Panc1 (cell line): ENCODE data around the gene POLA1. TPM values are rescaled to one million over a fixed set of nuclear protein-coding genes. Genes with fewer than 3 reads are reported as not detected.

Experiments used
- ATAC-seq: fragments of 200-7000 bp; cut with Tn5 transposase; 2 replicates; pipeline ENCODE4 v1.9.1; 2020; ENCODE audit warnings: mild to moderate bottlenecking, moderate library complexity
- BruUV-seq: library from RNA; stranded (reverse); fragments of 400-500 nt; replicated peaks from 2 replicates; lab custom pipeline; 2021; lab: Mats Ljungman, UMichigan
- CTCF ChIA-PET: fragments of 300-600 bp; sonication (Branson Sonifier 250); formaldehyde crosslinking; loops from one replicate; lab custom pipeline; 2022; ENCODE audit warnings: antibody characterized with exemption; lab: Charles Lee
- POLR2A ChIA-PET: fragments of 300-600 bp; sonication (Branson Sonifier 250); formaldehyde crosslinking; loops from one replicate; lab custom pipeline; 2022; ENCODE audit warnings: antibody characterized with exemption; lab: Charles Lee
- DNase-seq: peaks from one replicate; pipeline ENCODE4 v3.0.0-alpha.2; 2010; ENCODE audit warnings: low read depth, low spot score
- H3K27ac ChIP-seq: 2 replicates; pipeline ENCODE4 v1.5.1; 2011; ENCODE audit warnings: mild to moderate bottlenecking, low read length, inconsistent platforms
- H3K27me3 ChIP-seq: fragments of 200-500 bp; sonication (Bioruptor generic); 2 replicates; pipeline ENCODE4 v1.6.0; 2014; ENCODE audit warnings: low read length, inconsistent platforms; ENCODE audit not compliant: control insufficient read depth, insufficient read depth
- H3K36me3 ChIP-seq: fragments of 200-500 bp; sonication (Bioruptor generic); 2 replicates; pipeline ENCODE4 v1.5.1; 2014; ENCODE audit warnings: inconsistent platforms, mild to moderate bottlenecking, low read length, moderate library complexity; ENCODE audit not compliant: control insufficient read depth, insufficient read depth
- H3K4me1 ChIP-seq: 2 replicates; pipeline ENCODE4 v1.5.1; 2011; ENCODE audit warnings: inconsistent platforms, mild to moderate bottlenecking, low read length, moderate library complexity; ENCODE audit not compliant: control insufficient read depth, insufficient read depth
- H3K4me3 ChIP-seq, 2 experiments: 2 replicates each; pipeline ENCODE4 v1.5.1; 2011 to 2012; ENCODE audit warnings: low read depth in 2 of 2, low read length in 2 of 2, mild to moderate bottlenecking in 2 of 2, inconsistent platforms in 1 of 2, moderate library complexity in 1 of 2
- H3K9me3 ChIP-seq: fragments of 200-500 bp; sonication (Bioruptor generic); 2 replicates; pipeline ENCODE4 v1.5.1; 2014; ENCODE audit warnings: low read depth, mild to moderate bottlenecking, inconsistent platforms, low read length, moderate library complexity; ENCODE audit not compliant: control insufficient read depth, insufficient read depth
- CTCF ChIP-seq: fragments of 450-650 bp; IDR thresholded peaks from 2 replicates; pipeline ENCODE4 v1.5.1; 2017; ENCODE audit warnings: mild to moderate bottlenecking
- POLR2AphosphoS5 ChIP-seq: IDR thresholded peaks from 2 replicates; pipeline ENCODE4 v1.6.1; 2012; ENCODE audit warnings: mild to moderate bottlenecking, low read depth, low read length, moderate library complexity
- REST ChIP-seq, 2 experiments: IDR thresholded peaks; 2 replicates each; pipeline ENCODE4 v1.6.1; 2011 to 2012; ENCODE audit warnings: low read depth in 2 of 2, control low read depth in 1 of 2, low read length in 1 of 2, mild to moderate bottlenecking in 1 of 2, moderate library complexity in 1 of 2; ENCODE audit not compliant: insufficient read depth in 1 of 2
- SIN3A ChIP-seq: IDR thresholded peaks from 2 replicates; pipeline ENCODE4 v1.6.1; 2012; ENCODE audit warnings: low read depth, mild to moderate bottlenecking, low read length, moderate library complexity, borderline replicate concordance; ENCODE audit not compliant: insufficient read depth
- TCF7L2 ChIP-seq: IDR thresholded peaks from 2 replicates; pipeline ENCODE4 v1.6.1; 2011; ENCODE audit warnings: mild to moderate bottlenecking, low read depth, low read length, inconsistent platforms
- in situ Hi-C: cut with HindIII; loops from 2 replicates; pipeline ENCODE4 v1.10.0; 2016; ENCODE audit warnings: low sequenced_read_pairs, low pct_unique_long_range_greater_than_20kb
- intact Hi-C: fragments of 100-400 bp; cut with micrococcal nuclease; formaldehyde crosslinking; loops from one replicate; pipeline ENCODE4 v1.10.0; 2022; ENCODE audit not compliant: unreplicated experiment
- total RNA-seq: library from RNA; stranded (reverse); gene quantifications from one replicate; pipeline ENCODE4 v1.2.1, GENCODE V29; 2021; ENCODE audit not compliant: unreplicated experiment

Gene POLA1
- total RNA-seq, 1 experiment from 2014 or later: 10.5 TPM

GRCh38 chrX:24668111-24668510 lies 25.6 kb upstream of the POLA1 start:
- POLR2A ChIA-PET: no interaction called here
- CTCF ChIA-PET: no interaction called here
- no peak overlapping the region for H3K27ac ChIP-seq
- no peaks in the 10 kb centered on the region for H3K4me1 ChIP-seq
- in situ Hi-C loops (no loop called here), intact Hi-C loops (no loop called here)
- H3K36me3 ChIP-seq: no peaks in the 10 kb centered on the region
- no peak for ATAC-seq
- no peaks in the 10 kb centered on the region for H3K27me3 ChIP-seq
- BruUV-seq: no TSS peak
- H3K9me3 ChIP-seq: no peaks in the 10 kb centered on the region
- DNase-seq: no peak
- no peak overlapping the region for H3K4me3 ChIP-seq
- TF ChIP-seq TCF7L2 (no peak), REST (IDR thresholded peaks at IDR 0.05; ENCODE audit: insufficient read depth in 1 of 2, low read depth in 2 of 2, low read length in 1 of 2) (no peak), POLR2AphosphoS5 (no peak), CTCF (no peak), SIN3A (no peak)

GRCh38 chrX:24672701-24673190 lies 21.0 kb upstream of the POLA1 start:
- TF ChIP-seq TCF7L2: no peak
- in situ Hi-C loops: no loop called here
- ChIA-PET POLR2A (no interaction called here), CTCF (no interaction called here)
- no peaks in the 10 kb centered on the region for H3K9me3 ChIP-seq
- no peaks in the 10 kb centered on the region for H3K27me3 ChIP-seq
- H3K27ac ChIP-seq: no peak overlapping the region
- ATAC-seq (no peak), DNase-seq (no peak)
- BruUV-seq: no TSS peak
- no peaks in the 10 kb centered on the region for H3K36me3 ChIP-seq
- intact Hi-C loops: no loop called here
- no peak overlapping the region for H3K4me3 ChIP-seq
- H3K4me1 ChIP-seq: no peaks in the 10 kb centered on the region

DNA sequence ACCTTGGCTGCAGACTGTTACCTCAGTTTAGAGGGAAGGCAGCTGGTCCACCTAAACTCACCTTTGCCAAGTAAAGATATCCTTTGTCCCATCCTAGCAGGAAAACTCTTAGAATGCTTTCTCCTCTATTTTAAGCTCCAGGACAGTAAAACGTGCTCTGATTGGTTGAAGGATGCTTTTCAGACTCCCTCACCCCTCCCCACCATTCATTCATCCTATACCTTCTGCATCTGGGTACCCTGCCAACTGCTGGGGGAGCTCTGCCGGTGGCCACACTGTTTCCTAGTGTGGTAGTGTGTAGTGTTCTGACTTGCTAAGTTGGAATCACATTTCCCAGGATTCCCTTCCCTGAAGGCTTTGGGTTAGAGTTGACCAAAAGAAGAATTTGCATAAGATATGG lies 20.3 kb upstream of the POLA1 start:
- in situ Hi-C loops (no loop called here), intact Hi-C loops (no loop called here)
- no peak for DNase-seq
- Histone ChIP-seq H3K4me3 (no peak overlapping the region), H3K4me1 (no peaks in the 10 kb centered on the region), H3K27ac (no peak overlapping the region), H3K9me3 (no peaks in the 10 kb centered on the region), H3K36me3 (no peaks in the 10 kb centered on the region), H3K27me3 (no peaks in the 10 kb centered on the region)
- ATAC-seq: no peak
- POLR2A ChIA-PET: no interaction called here
- TF ChIP-seq POLR2AphosphoS5: no peak
- CTCF ChIA-PET: no interaction called here
- no TSS peak for BruUV-seq
